ENCODE results near the gene TMEM191B. TPM values are rescaled to one million over a fixed set of nuclear protein-coding genes. Genes with fewer than 3 reads are reported as not detected.
"Not testable (repeated sequence)": the region's sequence is repeated elsewhere in the genome, so short reads cannot be mapped to it uniquely, and the experiment has no call there.

TMEM191B gene
- polyA plus RNA-seq, 1 donor from 2014 or later: 47.9 TPM

GRCh38 chr22:18549458-18550179, 22.0 kb downstream of the TMEM191B start:
- not testable (repeated sequence) for H3K79me2 ChIP-seq (replicated peaks; ENCODE audit: insufficient read depth, low read length); H3K27ac ChIP-seq (ENCODE audit: low read length); H3K4me2 ChIP-seq (ENCODE audit: low read length); H3K36me3 ChIP-seq (ENCODE audit: insufficient read depth, low read length); H3K9me2 ChIP-seq (ENCODE audit: insufficient read depth, low read length); H3K4me3 ChIP-seq (ENCODE audit: low read length); H3K9ac ChIP-seq (ENCODE audit: low read length); H3K9me3 ChIP-seq (ENCODE audit: low read length); H3K27me3 ChIP-seq (ENCODE audit: insufficient read depth, low read depth, low read length); H2AFZ ChIP-seq (ENCODE audit: low read depth, low read length); H4K20me1 ChIP-seq (ENCODE audit: insufficient read depth); H3F3A ChIP-seq (ENCODE audit: insufficient read depth, low read length, poor library complexity, severe bottlenecking)

- not testable (repeated sequence) for H4K20me1 ChIP-seq (ENCODE audit: insufficient read depth); H3K9me3 ChIP-seq (ENCODE audit: low read length)
These were observed 23.4 kb downstream of the TMEM191B start for GRCh38 chr22:18551046-18551445.

GRCh38 chr22:18552839-18553597, 25.4 kb downstream of the TMEM191B start:
- not testable (repeated sequence) for H2AFZ ChIP-seq (ENCODE audit: low read depth, low read length); H3K9ac ChIP-seq (ENCODE audit: low read length); H3K9me2 ChIP-seq (ENCODE audit: insufficient read depth, low read length); H4K20me1 ChIP-seq (ENCODE audit: insufficient read depth); H3K4me3 ChIP-seq (ENCODE audit: low read length); H3F3A ChIP-seq (ENCODE audit: insufficient read depth, low read length, poor library complexity, severe bottlenecking); H3K79me2 ChIP-seq (replicated peaks; ENCODE audit: insufficient read depth, low read length); H3K27me3 ChIP-seq (ENCODE audit: insufficient read depth, low read depth, low read length); H3K9me3 ChIP-seq (ENCODE audit: low read length); H3K36me3 ChIP-seq (ENCODE audit: insufficient read depth, low read length); H3K27ac ChIP-seq (ENCODE audit: low read length); H3K4me2 ChIP-seq (ENCODE audit: low read length)

More at GRCh38 chr22:18551046-18551445, 23.4 kb downstream of the TMEM191B start:
- not testable (repeated sequence) for H3K79me2 ChIP-seq (replicated peaks; ENCODE audit: insufficient read depth, low read length); H2AFZ ChIP-seq (ENCODE audit: low read depth, low read length); H3K9me2 ChIP-seq (ENCODE audit: insufficient read depth, low read length); H3K4me3 ChIP-seq (ENCODE audit: low read length); H3K4me2 ChIP-seq (ENCODE audit: low read length); H3K27me3 ChIP-seq (ENCODE audit: insufficient read depth, low read depth, low read length); H3F3A ChIP-seq (ENCODE audit: insufficient read depth, low read length, poor library complexity, severe bottlenecking); H3K36me3 ChIP-seq (ENCODE audit: insufficient read depth, low read length); H3K27ac ChIP-seq (ENCODE audit: low read length); H3K9ac ChIP-seq (ENCODE audit: low read length)

GRCh38 chr22:18554280-18555256, 27.0 kb downstream of the TMEM191B start:
- not testable (repeated sequence) for H3K4me2 ChIP-seq (ENCODE audit: low read length); H2AFZ ChIP-seq (ENCODE audit: low read depth, low read length); H3K9ac ChIP-seq (ENCODE audit: low read length); H3K27me3 ChIP-seq (ENCODE audit: insufficient read depth, low read depth, low read length); H3K27ac ChIP-seq (ENCODE audit: low read length); H3K4me3 ChIP-seq (ENCODE audit: low read length); H3K36me3 ChIP-seq (ENCODE audit: insufficient read depth, low read length); H3K9me3 ChIP-seq (ENCODE audit: low read length); H3K79me2 ChIP-seq (replicated peaks; ENCODE audit: insufficient read depth, low read length); H4K20me1 ChIP-seq (ENCODE audit: insufficient read depth); H3F3A ChIP-seq (ENCODE audit: insufficient read depth, low read length, poor library complexity, severe bottlenecking); H3K9me2 ChIP-seq (ENCODE audit: insufficient read depth, low read length)

GRCh38 chr22:18558516-18558915, 30.9 kb downstream of the TMEM191B start:
- H3K36me3 ChIP-seq (ENCODE audit: insufficient read depth, low read length); H3K27ac ChIP-seq (ENCODE audit: low read length); H3K4me2 ChIP-seq (ENCODE audit: low read length); H3K79me2 ChIP-seq (replicated peaks; ENCODE audit: insufficient read depth, low read length); H3K9me3 ChIP-seq (ENCODE audit: low read length); H3K4me3 ChIP-seq (ENCODE audit: low read length); H3F3A ChIP-seq (ENCODE audit: insufficient read depth, low read length, poor library complexity, severe bottlenecking); H2AFZ ChIP-seq (ENCODE audit: low read depth, low read length); H3K27me3 ChIP-seq (ENCODE audit: insufficient read depth, low read depth, low read length); H3K9me2 ChIP-seq (ENCODE audit: insufficient read depth, low read length); H4K20me1 ChIP-seq (ENCODE audit: insufficient read depth); H3K9ac ChIP-seq (ENCODE audit: low read length): not testable (repeated sequence)

GRCh38 chr22:18558939-18559338, 31.3 kb downstream of the TMEM191B start:
- not testable (repeated sequence) for H3K4me2 ChIP-seq (ENCODE audit: low read length)

GRCh38 chr22:18560099-18560974, 32.7 kb downstream of the TMEM191B start:
- H3K27me3 ChIP-seq (ENCODE audit: insufficient read depth, low read depth, low read length); H3K79me2 ChIP-seq (replicated peaks; ENCODE audit: insufficient read depth, low read length); H3K9me3 ChIP-seq (ENCODE audit: low read length); H3F3A ChIP-seq (ENCODE audit: insufficient read depth, low read length, poor library complexity, severe bottlenecking); H4K20me1 ChIP-seq (ENCODE audit: insufficient read depth); H3K9me2 ChIP-seq (ENCODE audit: insufficient read depth, low read length); H3K4me3 ChIP-seq (ENCODE audit: low read length); H3K27ac ChIP-seq (ENCODE audit: low read length); H3K4me2 ChIP-seq (ENCODE audit: low read length); H3K36me3 ChIP-seq (ENCODE audit: insufficient read depth, low read length); H3K9ac ChIP-seq (ENCODE audit: low read length); H2AFZ ChIP-seq (ENCODE audit: low read depth, low read length): not testable (repeated sequence)

More at GRCh38 chr22:18558939-18559338, 31.3 kb downstream of the TMEM191B start:
- H3K9ac ChIP-seq (ENCODE audit: low read length); H3K36me3 ChIP-seq (ENCODE audit: insufficient read depth, low read length); H3K27me3 ChIP-seq (ENCODE audit: insufficient read depth, low read depth, low read length); H3F3A ChIP-seq (ENCODE audit: insufficient read depth, low read length, poor library complexity, severe bottlenecking); H3K79me2 ChIP-seq (replicated peaks; ENCODE audit: insufficient read depth, low read length); H4K20me1 ChIP-seq (ENCODE audit: insufficient read depth); H3K9me2 ChIP-seq (ENCODE audit: insufficient read depth, low read length); H3K9me3 ChIP-seq (ENCODE audit: low read length); H2AFZ ChIP-seq (ENCODE audit: low read depth, low read length); H3K4me3 ChIP-seq (ENCODE audit: low read length); H3K27ac ChIP-seq (ENCODE audit: low read length): not testable (repeated sequence)
